GM12892 (cell line): Measurements from ENCODE around the gene MICALL1.

Experiments used
- POLR2A ChIP-seq: IDR thresholded peaks from 2 replicates; pipeline ENCODE4 v1.6.1; 2011; ENCODE audit warnings: low read depth, low read length, control low read depth
- POLR2AphosphoS5 ChIP-seq: IDR thresholded peaks from 2 replicates; pipeline ENCODE4 v1.6.1; 2011; ENCODE audit warnings: low read depth, low read length, control low read depth
- TAF1 ChIP-seq: IDR thresholded peaks from 2 replicates; pipeline ENCODE4 v1.6.1; 2011; ENCODE audit warnings: low read depth, mild to moderate bottlenecking, control low read depth, low read length, borderline replicate concordance

DNA sequence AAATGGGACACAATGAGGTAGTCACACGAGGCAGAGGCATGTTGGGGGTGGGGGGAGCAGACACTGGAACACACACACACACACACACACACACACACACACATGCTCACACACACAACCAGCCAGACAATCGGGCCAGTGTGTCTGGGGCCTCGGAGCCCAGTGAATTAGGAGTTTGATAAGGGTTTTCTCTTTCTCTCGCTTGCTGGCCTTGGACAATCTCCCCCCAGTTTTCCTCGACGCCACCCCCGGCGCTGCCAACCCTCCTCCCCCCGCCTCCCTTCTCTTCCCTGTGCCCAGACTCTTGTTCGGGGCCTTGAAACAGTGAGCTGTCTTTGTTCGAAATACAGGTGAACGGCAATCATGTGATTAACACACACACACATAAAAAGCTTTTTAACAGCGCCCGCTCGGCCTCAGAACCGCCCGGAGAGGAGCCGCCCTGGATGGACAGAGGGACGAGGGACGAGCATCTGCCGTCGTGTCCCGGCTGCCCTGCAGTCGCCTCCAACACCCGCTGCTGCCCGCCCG, 79.7 kb downstream of the MICALL1 start:
- no peak for TF ChIP-seq POLR2AphosphoS5
- TF ChIP-seq POLR2A: no peak
- TF ChIP-seq TAF1: no peak
